GM18520 (cell line): ENCODE results near the gene FBXL12.
A peak's percentile ranks its signal among the peaks of the same experiment; 100 is the strongest.
"Not testable (repeated sequence)": the region's sequence is repeated elsewhere in the genome, so short reads cannot be mapped to it uniquely, and the experiment has no call there.

Experiments
- ATAC-seq: cut with Tn5 transposase; IDR thresholded peaks from one replicate; pipeline ENCODE4 v1.9.1; 2021; ENCODE audit not compliant: unreplicated experiment

Gene FBXL12

GRCh38 chr19:9818734-9819595 is at the start of gene FBXL12:
Gene FBXL12, minus strand, starts transcription at chr19:9819079. Its CDS starts 266 bp downstream, at chr19:9818813.
- peak; percentile 72 for ATAC-seq

- ATAC-seq = no peak
These were observed 47.0 kb upstream of the FBXL12 start for GRCh38 chr19:9865732-9866501.

GRCh38 chr19:9863759-9864158 is 44.9 kb upstream of the FBXL12 start:
- ATAC-seq = no peak

GRCh38 chr19:9862938-9863337 is 44.1 kb upstream of the FBXL12 start:
- no peak for ATAC-seq

- no peak for ATAC-seq
These were observed 42.6 kb upstream of the FBXL12 start for GRCh38 chr19:9861503-9861902.

GRCh38 chr19:9860407-9860806 is 41.5 kb upstream of the FBXL12 start:
- no peak for ATAC-seq

GRCh38 chr19:9858766-9859165 is 39.9 kb upstream of the FBXL12 start:
- no peak for ATAC-seq

GRCh38 chr19:9857920-9858746 is 39.3 kb upstream of the FBXL12 start:
- no peak for ATAC-seq

- no peak for ATAC-seq
These were observed 38.3 kb upstream of the FBXL12 start for GRCh38 chr19:9857076-9857721.

- no peak for ATAC-seq
These were observed 37.7 kb upstream of the FBXL12 start for GRCh38 chr19:9856609-9857008.

GRCh38 chr19:9854282-9854846 is 35.5 kb upstream of the FBXL12 start:
- ATAC-seq = no peak

- no peak for ATAC-seq
These were observed 31.5 kb upstream of the FBXL12 start for GRCh38 chr19:9850235-9850959.

- ATAC-seq = no peak
These were observed 30.9 kb upstream of the FBXL12 start for GRCh38 chr19:9849791-9850190.

GRCh38 chr19:9848762-9849161 is 29.9 kb upstream of the FBXL12 start:
- ATAC-seq = no peak

- no peak for ATAC-seq
These were observed 29.2 kb upstream of the FBXL12 start for GRCh38 chr19:9848060-9848459.

- ATAC-seq = no peak
These were observed 28.3 kb upstream of the FBXL12 start for GRCh38 chr19:9847087-9847671.

- ATAC-seq = not testable (repeated sequence)
These were observed 24.9 kb upstream of the FBXL12 start for GRCh38 chr19:9843626-9844273.

- ATAC-seq = no peak
These were observed 24.2 kb upstream of the FBXL12 start for GRCh38 chr19:9842834-9843625.
